ENCODE results near the gene INPP5F. TPM values are rescaled to one million over a fixed set of nuclear protein-coding genes. Genes with fewer than 3 reads are reported as not detected.
A peak's percentile ranks its signal among the peaks of the same experiment; 100 is the strongest.

INPP5F gene
- total and polyA plus RNA-seq, 2 experiments from 2014 or later = 41.4 to 86.0 TPM

GRCh38 chr10:119728172-119728800, 2.4 kb downstream of the INPP5F start (continued):
- TF ChIP-seq ZNF462 (CRISPR knock-in tag; IDR thresholded peaks at IDR 0.05) (no peak), EZH2 (IDR thresholded peaks at IDR 0.05; ENCODE audit: low read depth, unreplicated experiment) (no peak), NANOG (IDR thresholded peaks at IDR 0.05; ENCODE audit: borderline replicate concordance) (no peak)

- H3K27me3 ChIP-seq (ENCODE audit: insufficient read depth) = no peaks in the 10 kb centered on the region
- H3K36me3 Mint-ChIP-seq (ENCODE audit: low read depth) = no peaks in the 10 kb centered on the region
Measured at GRCh38 chr10:119734396-119735332, 8.8 kb downstream of the INPP5F start.

More at GRCh38 chr10:119734396-119735332, 8.8 kb downstream of the INPP5F start:
- Mint-ChIP-seq H3K4me3 (no peak overlapping the region), H3K4me1 (peaks cover 32% of the 10 kb centered on the region), H3K27me3 (ENCODE audit: insufficient read depth, low read depth, poor library complexity) (peaks cover 4% of the 10 kb centered on the region), H3K9me3 (no peaks in the 10 kb centered on the region), H3K27ac (peak overlapping the region; percentile 88)
- Histone ChIP-seq H3K9me2 (ENCODE audit: insufficient read depth) (no peaks in the 10 kb centered on the region), H3K4me2 (peak overlapping the region; percentile 33), H4K20me1 (replicated peaks; ENCODE audit: insufficient read depth) (no peaks in the 10 kb centered on the region), H3K36me3 (ENCODE audit: insufficient read depth) (no peaks in the 10 kb centered on the region), H3F3A (replicated peaks; ENCODE audit: low read depth) (no peaks in the 10 kb centered on the region), H3K4me1 (ENCODE audit: insufficient read depth) (peaks cover 29% of the 10 kb centered on the region), H3K79me2 (replicated peaks; ENCODE audit: insufficient read depth) (peaks cover 73% of the 10 kb centered on the region), H2AFZ (no peak overlapping the region), H3K27ac (ENCODE audit: low read depth) (peak overlapping the region; percentile 36; the same call in 1 of the 2 replicates), H3K4me3 (no peak overlapping the region)
- peak; percentile 66 for ATAC-seq
- DNase-seq (ENCODE audit: low spot score) = peak; percentile 65
- TF ChIP-seq ZNF114 (CRISPR knock-in tag; IDR thresholded peaks at IDR 0.05) = no peak
- TF ChIP-seq CREB1 (CRISPR knock-in tag; IDR thresholded peaks at IDR 0.05; ENCODE audit: low read depth) = no peak
- TF ChIP-seq EZH2 (IDR thresholded peaks at IDR 0.05; ENCODE audit: low read depth, unreplicated experiment) = no peak
- TF ChIP-seq REST (IDR thresholded peaks at IDR 0.05; ENCODE audit: unreplicated experiment) = no peak
- no peak for TF ChIP-seq NANOG (IDR thresholded peaks at IDR 0.05; ENCODE audit: borderline replicate concordance)
- TF ChIP-seq CTCF (conservative IDR thresholded peaks at IDR 0.05; ENCODE audit: low read depth in 2 of 2) = no peak
